ENCODE results near the gene PARD3.

- TF ChIP-seq POLR2A (IDR thresholded peaks at IDR 0.05), result no peak
- TF ChIP-seq CTCF (IDR thresholded peaks at IDR 0.05), result no peak
These were observed 108.9 kb downstream of the PARD3 start for GRCh38 chr10:34706147-34706546.
